ENCODE measurements around the gene DLEC1. TPM values are rescaled to one million over a fixed set of nuclear protein-coding genes. Genes with fewer than 3 reads are reported as not detected.
A peak's percentile ranks its signal among the peaks of the same experiment; 100 is the strongest.

DLEC1 gene
- total and polyA plus RNA-seq, 4 experiments from 2014 or later = 0.49 to 15.1 (median 7.3) TPM

GRCh38 chr3:38009807-38010591, 29.0 kb upstream of the DLEC1 start:
- H3K9me3 Mint-ChIP-seq = peaks cover 0 to under 1% (median 0%) of the 10 kb centered on the region in 8 donors
- Histone ChIP-seq H3K4me3 (ENCODE audit: low read length in 2 of 2) (no peak overlapping the region), H3K27ac (ENCODE audit: low read depth, low read length) (no peak overlapping the region), H3K36me3 (ENCODE audit: insufficient read depth, low read length) (peaks cover 53% of the 10 kb centered on the region), H3K4me1 (ENCODE audit: insufficient read depth, low read length) (no peaks in the 10 kb centered on the region), H3K9me3 (ENCODE audit: control insufficient read depth in 1 of 2, low read length in 2 of 2) (no peaks in the 10 kb centered on the region), H3K27me3 (ENCODE audit: insufficient read depth, low read length) (no peaks in the 10 kb centered on the region)
- POLR2A ChIA-PET (ENCODE audit: partially characterized antibody) = interaction anchor here (1.2 to 2.0 kb wide), 3 partner anchors 9 to 29 kb away, joined by 3 to 7 read pairs (median 4); partner anchors contain the start of gene DLEC1
- H3K27ac Mint-ChIP-seq = peak overlapping the region in 1 of 7 donors; percentile 84
- no peak overlapping the region for H3K4me3 Mint-ChIP-seq
- no peaks in the 10 kb centered on the region for H3K27me3 Mint-ChIP-seq
- CTCF ChIA-PET (ENCODE audit: partially characterized antibody) = interaction anchor here (1.1 kb wide), 1 partner anchor 29 kb away, joined by 3 read pairs; the partner anchor contains the start of gene DLEC1
- intact Hi-C loops (cut with micrococcal nuclease) = no loop called here
- H3K4me1 Mint-ChIP-seq = peaks cover 0 to 7% (median 3%) of the 10 kb centered on the region in 4 donors
- DNase-seq = peak in 1 of 5 donors; percentile 33
- peaks cover 23 to 54% of the 10 kb centered on the region in 2 donors for H3K36me3 Mint-ChIP-seq

GRCh38 chr3:38011111-38011510, 27.9 kb upstream of the DLEC1 start:
- Histone ChIP-seq H3K4me1 (ENCODE audit: insufficient read depth, low read length) (no peaks in the 10 kb centered on the region), H3K36me3 (ENCODE audit: insufficient read depth, low read length) (peaks cover 54% of the 10 kb centered on the region), H3K27me3 (ENCODE audit: insufficient read depth, low read length) (no peaks in the 10 kb centered on the region), H3K9me3 (ENCODE audit: control insufficient read depth in 1 of 2, low read length in 2 of 2) (no peaks in the 10 kb centered on the region), H3K4me3 (ENCODE audit: low read length in 2 of 2) (no peak overlapping the region), H3K27ac (ENCODE audit: low read depth, low read length) (no peak overlapping the region)
- ChIA-PET CTCF (ENCODE audit: partially characterized antibody) (interaction anchor here (0.8 to 1.0 kb wide), 2 partner anchors 8 to 29 kb away, joined by 3 read pairs; no protein-coding TSS in a partner anchor), POLR2A (ENCODE audit: partially characterized antibody) (no interaction called here)
- H3K27ac Mint-ChIP-seq = no peak overlapping the region
- peaks cover 0 to 1% (median 0%) of the 10 kb centered on the region in 4 donors for H3K4me1 Mint-ChIP-seq
- intact Hi-C loops (cut with micrococcal nuclease) = no loop called here
- H3K9me3 Mint-ChIP-seq = peaks cover 0 to 3% (median 0%) of the 10 kb centered on the region in 8 donors
- H3K4me3 Mint-ChIP-seq = no peak overlapping the region
- peaks cover 34 to 57% of the 10 kb centered on the region in 2 donors for H3K36me3 Mint-ChIP-seq
- no peaks in the 10 kb centered on the region for H3K27me3 Mint-ChIP-seq
- DNase-seq = no peak

GRCh38 chr3:38015485-38015884, 23.5 kb upstream of the DLEC1 start:
- peaks cover 0 to 8% (median 0%) of the 10 kb centered on the region in 8 donors for H3K9me3 Mint-ChIP-seq
- H3K27ac Mint-ChIP-seq = peak overlapping the region in 2 of 7 donors; percentile 2 to 60
- DNase-seq = no peak
- H3K4me3 Mint-ChIP-seq = no peak overlapping the region
- Histone ChIP-seq H3K9me3 (ENCODE audit: control insufficient read depth in 1 of 2, low read length in 2 of 2) (no peaks in the 10 kb centered on the region), H3K27me3 (ENCODE audit: insufficient read depth, low read length) (no peaks in the 10 kb centered on the region), H3K4me1 (ENCODE audit: insufficient read depth, low read length) (no peaks in the 10 kb centered on the region), H3K27ac (ENCODE audit: low read depth, low read length) (no peak overlapping the region), H3K36me3 (ENCODE audit: insufficient read depth, low read length) (peaks cover 49% of the 10 kb centered on the region), H3K4me3 (ENCODE audit: low read length in 2 of 2) (no peak overlapping the region)
- H3K4me1 Mint-ChIP-seq = peaks cover 2 to 6% (median 5%) of the 10 kb centered on the region in 4 donors
- no peaks in the 10 kb centered on the region for H3K27me3 Mint-ChIP-seq
- ChIA-PET POLR2A (ENCODE audit: partially characterized antibody) (no interaction called here), CTCF (ENCODE audit: partially characterized antibody) (interaction anchor here (1.9 kb wide), 1 partner anchor 12 kb away, joined by 6 read pairs; no protein-coding TSS in a partner anchor)
- intact Hi-C loops (cut with micrococcal nuclease) = no loop called here
- peaks cover 68 to 74% of the 10 kb centered on the region in 2 donors for H3K36me3 Mint-ChIP-seq

- Histone ChIP-seq H3K9me3 (ENCODE audit: control insufficient read depth in 1 of 2, low read length in 2 of 2) (no peaks in the 10 kb centered on the region), H3K4me1 (ENCODE audit: insufficient read depth, low read length) (no peaks in the 10 kb centered on the region), H3K4me3 (ENCODE audit: low read length in 2 of 2) (no peak overlapping the region), H3K27me3 (ENCODE audit: insufficient read depth, low read length) (no peaks in the 10 kb centered on the region), H3K27ac (ENCODE audit: low read depth, low read length) (no peak overlapping the region), H3K36me3 (ENCODE audit: insufficient read depth, low read length) (peaks cover 45% of the 10 kb centered on the region)
- intact Hi-C loops (cut with micrococcal nuclease) = no loop called here
- no peak overlapping the region for H3K27ac Mint-ChIP-seq
- ChIA-PET POLR2A (ENCODE audit: partially characterized antibody) (no interaction called here), CTCF (ENCODE audit: partially characterized antibody) (interaction anchor here (1.9 kb wide), 1 partner anchor 12 kb away, joined by 6 read pairs; no protein-coding TSS in a partner anchor)
- H3K9me3 Mint-ChIP-seq = peaks cover 0 to 8% (median 0%) of the 10 kb centered on the region in 8 donors
- no peak overlapping the region for H3K4me3 Mint-ChIP-seq
- DNase-seq = no peak
- no peaks in the 10 kb centered on the region for H3K27me3 Mint-ChIP-seq
- peaks cover 72% of the 10 kb centered on the region in 2 donors for H3K36me3 Mint-ChIP-seq
- peaks cover 5 to 9% (median 8%) of the 10 kb centered on the region in 4 donors for H3K4me1 Mint-ChIP-seq
Observed at GRCh38 chr3:38015984-38016383, 23.0 kb upstream of the DLEC1 start.

- H3K9me3 Mint-ChIP-seq = peaks cover 0 to 8% (median 0%) of the 10 kb centered on the region in 8 donors
- Histone ChIP-seq H3K4me1 (ENCODE audit: insufficient read depth, low read length) (no peaks in the 10 kb centered on the region), H3K36me3 (ENCODE audit: insufficient read depth, low read length) (peaks cover 40% of the 10 kb centered on the region), H3K27ac (ENCODE audit: low read depth, low read length) (no peak overlapping the region), H3K9me3 (ENCODE audit: control insufficient read depth in 1 of 2, low read length in 2 of 2) (no peaks in the 10 kb centered on the region), H3K27me3 (ENCODE audit: insufficient read depth, low read length) (no peaks in the 10 kb centered on the region), H3K4me3 (ENCODE audit: low read length in 2 of 2) (no peak overlapping the region)
- H3K4me1 Mint-ChIP-seq = peaks cover 9 to 13% (median 11%) of the 10 kb centered on the region in 4 donors
- ChIA-PET POLR2A (ENCODE audit: partially characterized antibody) (interaction anchor here (1.4 kb wide), 1 partner anchor 20 kb away, joined by 3 read pairs; no protein-coding TSS in a partner anchor), CTCF (ENCODE audit: partially characterized antibody) (interaction anchor here (1.9 kb wide), 1 partner anchor 13 kb away, joined by 6 read pairs; no protein-coding TSS in a partner anchor)
- peak overlapping the region in 3 of 7 donors; percentile 27 to 66 (median 29) for H3K27ac Mint-ChIP-seq
- intact Hi-C loops (cut with micrococcal nuclease) = no loop called here
- peaks cover 70 to 72% of the 10 kb centered on the region in 2 donors for H3K36me3 Mint-ChIP-seq
- no peak for DNase-seq
- no peak overlapping the region for H3K4me3 Mint-ChIP-seq
- H3K27me3 Mint-ChIP-seq = no peaks in the 10 kb centered on the region
Observed at GRCh38 chr3:38016410-38016809, 22.6 kb upstream of the DLEC1 start.

- Mint-ChIP-seq H3K4me1 (peaks cover 13 to 18% (median 16%) of the 10 kb centered on the region in 4 donors), H3K27me3 (no peaks in the 10 kb centered on the region), H3K4me3 (no peak overlapping the region), H3K9me3 (peaks cover 0 to 8% (median 0%) of the 10 kb centered on the region in 8 donors), H3K36me3 (peaks cover 66 to 72% of the 10 kb centered on the region in 2 donors), H3K27ac (peak overlapping the region in 6 of 7 donors; percentile 10 to 66 (median 28))
- POLR2A ChIA-PET (ENCODE audit: partially characterized antibody) = interaction anchor here (1.3 to 1.4 kb wide), 2 partner anchors 20 to 23 kb away, joined by 3 read pairs; no protein-coding TSS in a partner anchor
- Histone ChIP-seq H3K4me3 (ENCODE audit: low read length in 2 of 2) (no peak overlapping the region), H3K27me3 (ENCODE audit: insufficient read depth, low read length) (no peaks in the 10 kb centered on the region), H3K27ac (ENCODE audit: low read depth, low read length) (no peak overlapping the region), H3K9me3 (ENCODE audit: control insufficient read depth in 1 of 2, low read length in 2 of 2) (no peaks in the 10 kb centered on the region), H3K36me3 (ENCODE audit: insufficient read depth, low read length) (peaks cover 39% of the 10 kb centered on the region), H3K4me1 (ENCODE audit: insufficient read depth, low read length) (peaks cover 2% of the 10 kb centered on the region)
- CTCF ChIA-PET (ENCODE audit: partially characterized antibody) = interaction anchor here (1.3 kb wide), 1 partner anchor 14 kb away, joined by 4 read pairs; no protein-coding TSS in a partner anchor
- intact Hi-C loops (cut with micrococcal nuclease) = no loop called here
- DNase-seq = no peak
Observed at GRCh38 chr3:38016847-38017444, 22.1 kb upstream of the DLEC1 start.

All from CD4-positive, alpha-beta memory T cell (primary cell).